ENCODE data around the gene DNER.
"Not testable (repeated sequence)": the region's sequence is repeated elsewhere in the genome, so short reads cannot be mapped to it uniquely, and the experiment has no call there.

Gene DNER

DNA sequence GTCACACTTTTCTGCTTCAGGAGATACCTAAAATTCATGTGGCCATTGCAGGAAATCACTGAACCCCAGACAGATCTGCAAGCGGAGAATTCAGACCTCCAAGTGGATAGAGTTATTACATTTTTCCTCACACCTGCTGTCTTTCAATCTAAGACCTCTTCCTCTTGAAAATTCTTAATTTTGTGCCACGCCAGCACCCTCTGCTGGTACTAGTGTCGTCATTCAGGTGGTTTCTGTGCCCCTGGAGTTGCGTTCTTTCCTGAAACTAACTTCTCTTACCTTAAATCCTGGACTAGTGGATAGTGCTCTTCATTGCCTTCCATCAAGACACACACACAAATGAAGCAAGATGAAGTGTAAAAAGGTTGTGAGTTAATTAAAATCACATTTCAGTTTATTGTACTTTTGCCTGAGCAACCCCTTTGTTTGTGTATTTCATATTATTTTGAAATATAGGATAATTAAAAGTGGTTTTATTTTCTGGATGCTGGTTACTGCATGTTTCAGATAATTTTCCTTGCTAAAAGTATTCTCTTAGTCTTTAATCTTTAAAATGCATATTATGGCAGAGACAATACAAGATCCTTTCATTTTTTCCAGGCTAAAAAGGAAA lies 1.6 kb upstream of the DNER start:
- no peak for DNase-seq (ENCODE audit: low spot score)

DNA sequence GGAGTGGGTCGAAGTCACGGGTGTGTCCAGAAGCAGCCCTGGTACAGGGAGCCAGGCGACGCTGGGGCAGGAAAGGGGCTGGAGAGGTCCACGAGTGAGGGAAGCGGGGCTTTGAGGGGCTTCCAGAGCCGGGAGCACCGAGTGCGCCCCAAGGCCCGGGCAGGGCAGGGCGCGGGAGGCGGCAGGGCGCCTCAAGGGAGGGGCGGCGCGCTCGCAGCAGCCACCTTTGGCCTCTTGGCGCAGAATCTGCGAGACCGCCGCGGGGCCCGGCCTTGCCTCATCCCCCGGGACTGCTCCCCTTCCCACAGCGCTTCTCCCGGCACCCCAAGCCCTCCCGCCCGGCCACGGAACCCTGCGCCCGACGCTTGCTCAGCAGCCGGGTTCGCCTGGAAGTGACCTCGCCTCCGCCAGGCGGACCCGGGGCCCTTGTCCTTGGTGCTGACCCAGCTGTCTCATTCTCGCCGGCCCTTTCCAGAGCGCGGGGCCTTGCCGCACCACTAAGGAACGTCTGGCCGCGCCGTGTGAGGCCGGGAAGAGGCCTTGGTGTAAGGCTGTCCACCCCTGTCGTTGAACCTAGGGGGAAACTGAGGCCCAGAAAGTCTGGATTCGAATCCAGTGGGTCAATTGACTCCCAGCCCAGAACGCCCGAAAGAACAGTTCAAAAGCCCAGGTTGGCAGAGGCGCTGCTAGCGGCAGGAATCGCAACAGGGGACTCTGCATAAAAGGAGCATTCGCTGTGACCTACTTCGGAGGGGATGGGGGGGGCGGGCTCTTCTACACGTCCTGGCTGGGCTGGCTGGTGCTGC lies 584 bp upstream of the DNER start:
- DNase-seq (ENCODE audit: low spot score), result peak; percentile 85

GRCh38 chr2:229713371-229714079 lies 830 bp downstream of the DNER start:
- no peak for DNase-seq (ENCODE audit: low spot score)

DNA sequence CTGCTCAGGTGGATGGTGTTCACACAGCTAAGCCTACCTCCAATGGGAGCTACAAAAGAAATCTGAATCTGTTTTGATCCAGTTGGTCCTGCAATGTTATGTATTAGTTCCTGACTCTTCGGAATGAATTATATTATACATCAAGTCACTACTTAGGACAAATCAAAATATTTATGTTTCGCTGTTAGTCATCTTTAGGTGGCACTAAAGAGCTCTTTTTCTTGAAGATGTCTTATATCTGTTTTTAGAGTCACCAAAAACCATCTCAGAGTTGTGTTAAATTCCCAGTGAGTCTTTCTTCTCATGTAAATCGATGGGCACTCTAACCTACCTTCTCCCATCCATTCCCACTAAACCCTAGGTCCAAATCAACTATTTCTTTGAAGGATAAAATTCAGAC lies 2.2 kb downstream of the DNER start:
- no peak for DNase-seq (ENCODE audit: low spot score)

DNA sequence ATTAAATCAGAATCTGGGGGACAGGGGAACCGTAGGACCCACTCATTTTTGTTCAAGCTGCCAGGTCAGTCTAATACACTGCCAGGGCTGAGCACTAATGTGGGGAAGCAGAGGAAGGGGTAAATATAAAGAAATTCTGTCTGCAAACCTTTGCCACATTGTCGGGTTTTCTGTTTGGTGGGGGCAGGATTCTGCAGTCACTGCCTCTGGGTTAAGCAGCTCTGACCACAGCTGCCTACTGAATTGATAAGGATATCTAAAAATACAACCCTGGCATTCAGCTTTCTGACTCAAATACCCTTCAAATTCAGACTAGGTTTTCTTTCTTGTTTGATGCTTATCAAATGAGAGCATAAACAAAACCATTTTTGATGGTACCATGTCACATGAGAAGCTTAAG lies 6.0 kb downstream of the DNER start:
- DNase-seq (ENCODE audit: low spot score), result no peak

- DNase-seq (ENCODE audit: low spot score), result no peak
Measured at GRCh38 chr2:229703909-229704630, 10.3 kb downstream of the DNER start.

DNA sequence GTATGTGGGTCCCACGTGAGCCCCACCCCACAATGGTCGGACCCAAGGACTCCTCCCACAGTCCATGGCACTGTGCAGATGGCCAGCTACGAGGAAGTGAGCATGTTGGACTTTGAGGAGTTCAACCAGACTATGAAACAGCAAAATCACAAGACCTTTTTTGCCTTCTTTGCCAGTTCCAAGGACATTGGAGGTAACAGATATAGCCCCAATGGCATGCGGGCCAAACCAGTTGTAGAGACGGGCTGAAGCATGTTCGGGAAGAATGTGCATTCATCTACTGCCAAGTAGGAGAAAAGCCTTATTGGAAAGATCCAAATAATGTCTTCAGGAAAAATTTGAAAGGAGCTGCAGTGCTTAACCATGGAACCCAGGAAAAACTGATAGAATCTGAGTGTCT lies 12.6 kb downstream of the DNER start:
- DNase-seq (ENCODE audit: low spot score), result no peak

DNA sequence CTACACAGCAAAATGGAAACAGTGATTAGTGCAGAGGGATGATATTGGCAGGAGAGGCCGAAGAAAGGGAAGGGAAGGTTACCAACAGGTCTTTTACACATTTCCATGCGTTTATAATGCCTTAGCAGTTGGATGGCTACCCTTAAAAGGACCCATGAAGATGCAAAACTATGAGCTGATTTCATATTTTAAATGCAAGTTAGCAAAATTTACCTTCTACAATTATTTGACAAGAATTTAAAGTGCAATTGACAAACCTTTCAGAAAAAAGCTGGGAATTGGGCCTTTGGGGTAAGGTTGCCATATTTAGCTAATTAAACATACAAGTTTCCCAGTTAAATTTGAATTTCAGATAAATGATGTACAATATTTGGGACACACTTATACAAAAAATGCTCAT lies 13.3 kb downstream of the DNER start:
- DNase-seq (ENCODE audit: low spot score), result no peak

DNA sequence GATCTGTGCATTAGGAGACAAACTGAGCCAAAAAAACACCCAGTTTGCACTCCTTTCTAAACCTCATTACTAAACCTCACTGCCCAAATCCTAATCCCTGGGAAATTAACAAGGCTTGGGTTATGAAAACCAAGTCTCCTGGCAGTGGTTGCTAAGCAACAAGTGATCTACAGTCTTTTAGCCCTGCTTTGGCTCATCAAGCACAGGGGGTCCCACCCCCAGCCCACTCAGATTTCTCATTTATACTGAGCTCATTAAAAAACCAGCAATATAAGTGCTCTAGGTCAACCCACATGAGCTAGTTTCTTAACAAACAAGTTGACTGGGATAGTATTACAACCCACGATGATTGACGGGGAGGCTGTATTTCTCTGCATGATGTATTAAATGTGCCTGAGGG lies 18.4 kb downstream of the DNER start:
- no peak for DNase-seq (ENCODE audit: low spot score)

DNA sequence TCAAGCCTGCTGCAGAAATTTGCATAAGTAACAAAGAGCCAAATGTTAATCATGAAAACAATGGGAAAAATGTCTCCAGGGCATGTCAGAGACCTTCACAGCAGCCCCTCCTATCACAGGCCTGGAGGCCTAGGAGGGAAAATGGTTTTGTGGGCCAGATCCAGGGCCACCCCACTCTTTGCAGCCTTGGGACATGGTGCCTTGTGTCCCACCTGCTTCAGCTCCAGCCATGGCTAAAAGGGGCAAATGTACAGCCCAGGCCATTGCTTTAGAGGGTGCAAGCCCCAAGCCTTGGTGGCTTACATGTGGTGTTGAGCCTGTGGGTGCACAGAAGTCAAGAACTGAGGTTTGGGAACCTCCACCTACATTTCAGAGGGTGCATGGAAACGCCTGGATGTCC lies 20.5 kb downstream of the DNER start:
- not testable (repeated sequence) for DNase-seq (ENCODE audit: low spot score)

- DNase-seq (ENCODE audit: low spot score), result no peak
Measured at GRCh38 chr2:229691631-229692030, 22.7 kb downstream of the DNER start.

DNA sequence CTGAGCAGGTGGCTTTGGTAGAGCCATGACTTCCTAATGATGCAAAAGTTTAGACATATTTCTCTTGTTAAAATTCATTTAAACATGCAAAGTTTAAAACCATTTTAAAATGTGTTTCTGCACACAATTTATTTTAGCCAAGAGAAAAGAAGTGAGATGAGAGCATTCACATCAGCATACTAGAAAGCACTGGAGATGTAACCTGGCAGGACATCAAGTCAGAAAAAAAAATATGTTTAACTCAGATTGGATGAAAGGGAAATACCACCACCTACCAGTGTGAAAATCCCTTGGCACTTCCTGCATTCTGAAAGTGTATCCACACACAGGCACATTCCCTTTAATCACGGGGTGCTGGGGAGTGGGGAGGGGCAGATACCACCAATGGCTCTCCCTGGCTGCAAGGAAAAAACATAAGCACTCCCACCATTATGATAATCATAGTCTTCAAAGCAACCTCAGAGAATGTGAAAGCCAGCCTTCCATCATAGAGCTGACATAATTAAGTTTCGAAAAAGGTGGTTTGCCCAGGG lies 25.0 kb downstream of the DNER start:
- no peak for DNase-seq (ENCODE audit: low spot score)

DNA sequence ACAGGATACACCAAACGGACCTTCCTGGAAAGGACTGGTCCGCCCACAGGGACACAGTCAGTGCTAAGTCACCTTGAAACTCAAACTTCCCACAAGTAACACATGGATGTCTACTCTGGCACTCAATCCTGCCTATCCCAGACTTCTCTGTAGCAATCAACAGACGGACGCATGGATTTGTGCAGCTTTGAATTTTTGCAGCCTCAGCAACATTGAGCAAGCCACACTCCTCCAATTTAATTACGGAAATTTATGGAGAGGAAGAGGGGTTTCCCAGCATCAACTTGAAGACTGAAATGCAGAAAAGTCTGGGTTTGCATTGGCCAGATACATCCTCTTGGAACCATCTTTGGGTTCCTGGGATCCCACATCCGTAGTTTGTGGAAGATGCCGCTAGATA lies 26.2 kb downstream of the DNER start:
- no peak for DNase-seq (ENCODE audit: low spot score)

DNA sequence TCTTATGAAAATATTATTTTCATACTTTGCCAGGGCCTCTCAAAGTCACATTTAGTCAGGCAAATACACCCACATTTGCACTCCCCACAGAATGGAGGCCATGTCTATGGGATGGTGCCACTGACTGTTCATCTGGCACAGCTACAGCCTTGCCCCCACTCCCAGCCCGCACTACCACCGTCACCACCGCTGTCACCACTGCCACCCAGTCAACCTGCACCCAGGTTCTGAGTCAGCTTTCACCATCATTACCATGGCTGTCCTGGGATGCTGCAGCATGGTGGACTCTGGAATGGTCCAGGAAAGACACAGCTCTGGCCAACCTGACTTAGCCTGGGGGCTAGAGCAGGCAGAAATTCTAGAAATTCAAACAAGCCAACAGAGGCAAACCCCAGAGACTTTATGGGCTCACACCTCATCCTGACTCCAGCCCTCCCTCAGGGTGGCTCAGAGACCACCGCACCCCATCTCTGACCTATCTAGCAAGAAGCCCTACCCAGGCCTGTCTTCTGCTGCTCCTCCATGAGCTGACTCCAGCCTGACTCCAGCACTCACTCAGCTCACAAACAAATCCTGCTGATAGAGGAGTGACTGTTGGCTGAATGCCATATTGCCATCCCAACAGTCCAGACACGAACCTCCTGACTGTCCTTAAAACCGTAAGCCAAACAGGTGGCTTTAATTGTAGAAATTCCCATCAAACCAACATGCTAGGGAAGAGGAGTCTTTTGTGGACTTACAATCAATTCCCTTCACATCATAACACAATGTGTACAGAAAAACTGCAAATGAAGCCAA lies 28.0 kb downstream of the DNER start:
- no peak for DNase-seq (ENCODE audit: low spot score)

GRCh38 chr2:229684942-229685562 lies 29.3 kb downstream of the DNER start:
- no peak for DNase-seq (ENCODE audit: low spot score)

- DNase-seq (ENCODE audit: low spot score), result no peak
Measured at GRCh38 chr2:229679393-229680125, 34.8 kb downstream of the DNER start.

- DNase-seq (ENCODE audit: low spot score), result no peak
Measured at GRCh38 chr2:229675569-229675968, 38.8 kb downstream of the DNER start.

DNA sequence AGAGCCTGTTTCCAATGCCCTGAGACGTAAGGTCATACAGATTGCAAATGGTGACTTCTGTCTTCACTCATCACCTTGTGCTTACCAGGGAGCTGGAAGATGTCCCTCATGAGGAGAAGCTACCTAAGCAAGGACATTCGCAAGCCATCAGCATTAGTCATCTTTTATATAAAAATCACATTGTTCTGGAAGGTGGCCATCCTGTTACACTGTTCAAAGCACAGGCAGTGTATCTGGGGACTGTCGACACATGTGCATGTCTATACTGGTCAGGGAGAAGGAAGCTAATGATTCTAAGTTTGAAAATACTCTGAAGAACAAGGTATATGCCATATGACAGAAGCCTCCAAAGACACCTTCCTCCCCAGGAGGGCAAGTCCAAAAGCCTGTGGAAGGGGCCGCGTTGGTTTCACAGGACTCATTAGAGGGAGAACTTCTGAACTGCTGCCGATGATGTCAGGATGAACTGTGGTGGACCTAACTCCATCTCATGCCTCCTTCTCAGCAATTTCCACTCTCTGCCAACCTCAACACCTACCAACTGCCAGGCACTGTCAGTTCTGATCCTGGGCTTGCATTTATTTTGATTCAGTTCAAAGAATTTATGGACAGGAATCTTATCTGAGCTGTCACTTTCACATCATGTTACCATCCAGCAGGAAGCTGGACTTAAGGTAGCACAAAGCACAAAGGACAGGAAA lies 39.4 kb downstream of the DNER start:
- no peak for DNase-seq (ENCODE audit: low spot score)

GRCh38 chr2:229673676-229674075 lies 40.7 kb downstream of the DNER start:
- DNase-seq (ENCODE audit: low spot score), result no peak

- DNase-seq (ENCODE audit: low spot score), result no peak
Measured at GRCh38 chr2:229672021-229672420, 42.3 kb downstream of the DNER start.

All from AG08395 (cell line).